Measurements from ENCODE around the gene ATP2A1.

The ATP2A1 gene

GRCh38 chr16:28904828-28905227, 26.5 kb downstream of the ATP2A1 start:
- Histone ChIP-seq H3K79me2 (ENCODE audit: insufficient read depth, low read length) (no peaks in the 10 kb centered on the region), H2AFZ (ENCODE audit: low read length) (no peak overlapping the region), H3K27ac (ENCODE audit: low read depth, low read length, poor library complexity, severe bottlenecking) (no peak overlapping the region), H3K9me3 (ENCODE audit: low read length) (no peaks in the 10 kb centered on the region), H3K4me3 (ENCODE audit: low read depth, low read length, poor library complexity, severe bottlenecking) (no peak overlapping the region), H3K27me3 (ENCODE audit: insufficient read depth, low read length) (no peaks in the 10 kb centered on the region), H3K9me2 (ENCODE audit: low read depth, low read length) (no peaks in the 10 kb centered on the region), H4K20me1 (ENCODE audit: insufficient read depth, low read length) (no peaks in the 10 kb centered on the region), H3K36me3 (ENCODE audit: insufficient read depth, low read length) (peaks cover 15% of the 10 kb centered on the region), H3F3A (ENCODE audit: insufficient read depth, low read length) (no peaks in the 10 kb centered on the region), H3K4me2 (ENCODE audit: low read length) (no peak overlapping the region), H3K4me1 (ENCODE audit: insufficient read depth, low read length, severe bottlenecking) (no peaks in the 10 kb centered on the region), H3K9ac (ENCODE audit: low read length) (no peak overlapping the region)
- no peak for TF ChIP-seq EZH2 (IDR thresholded peaks at IDR 0.05; ENCODE audit: borderline replicate concordance, low read length)
- no peak for TF ChIP-seq CTCF (IDR thresholded peaks at IDR 0.05; ENCODE audit: low read length)

- Histone ChIP-seq H3F3A (ENCODE audit: insufficient read depth, low read length) (no peaks in the 10 kb centered on the region), H3K9ac (ENCODE audit: low read length) (no peak overlapping the region), H3K79me2 (ENCODE audit: insufficient read depth, low read length) (no peaks in the 10 kb centered on the region), H3K27ac (ENCODE audit: low read depth, low read length, poor library complexity, severe bottlenecking) (no peak overlapping the region), H3K4me1 (ENCODE audit: insufficient read depth, low read length, severe bottlenecking) (peaks cover 4% of the 10 kb centered on the region), H2AFZ (ENCODE audit: low read length) (no peak overlapping the region), H4K20me1 (ENCODE audit: insufficient read depth, low read length) (no peaks in the 10 kb centered on the region), H3K36me3 (ENCODE audit: insufficient read depth, low read length) (peaks cover 15% of the 10 kb centered on the region), H3K4me2 (ENCODE audit: low read length) (no peak overlapping the region), H3K9me3 (ENCODE audit: low read length) (no peaks in the 10 kb centered on the region), H3K4me3 (ENCODE audit: low read depth, low read length, poor library complexity, severe bottlenecking) (no peak overlapping the region), H3K27me3 (ENCODE audit: insufficient read depth, low read length) (no peaks in the 10 kb centered on the region), H3K9me2 (ENCODE audit: low read depth, low read length) (no peaks in the 10 kb centered on the region)
- TF ChIP-seq EZH2 (IDR thresholded peaks at IDR 0.05; ENCODE audit: borderline replicate concordance, low read length) (no peak), CTCF (IDR thresholded peaks at IDR 0.05; ENCODE audit: low read length) (no peak)
These were observed 27.0 kb downstream of the ATP2A1 start for GRCh38 chr16:28905229-28905754.

GRCh38 chr16:28905800-28906372, 27.6 kb downstream of the ATP2A1 start:
- Histone ChIP-seq H3K9ac (ENCODE audit: low read length) (no peak overlapping the region), H3K27ac (ENCODE audit: low read depth, low read length, poor library complexity, severe bottlenecking) (no peak overlapping the region), H2AFZ (ENCODE audit: low read length) (no peak overlapping the region), H3K9me3 (ENCODE audit: low read length) (no peaks in the 10 kb centered on the region), H3K79me2 (ENCODE audit: insufficient read depth, low read length) (no peaks in the 10 kb centered on the region), H3K4me1 (ENCODE audit: insufficient read depth, low read length, severe bottlenecking) (peaks cover 10% of the 10 kb centered on the region), H3K27me3 (ENCODE audit: insufficient read depth, low read length) (no peaks in the 10 kb centered on the region), H4K20me1 (ENCODE audit: insufficient read depth, low read length) (no peaks in the 10 kb centered on the region), H3F3A (ENCODE audit: insufficient read depth, low read length) (no peaks in the 10 kb centered on the region), H3K36me3 (ENCODE audit: insufficient read depth, low read length) (peaks cover 15% of the 10 kb centered on the region), H3K4me2 (ENCODE audit: low read length) (no peak overlapping the region), H3K9me2 (ENCODE audit: low read depth, low read length) (no peaks in the 10 kb centered on the region), H3K4me3 (ENCODE audit: low read depth, low read length, poor library complexity, severe bottlenecking) (no peak overlapping the region)
- TF ChIP-seq EZH2 (IDR thresholded peaks at IDR 0.05; ENCODE audit: borderline replicate concordance, low read length), result no peak
- no peak for TF ChIP-seq CTCF (IDR thresholded peaks at IDR 0.05; ENCODE audit: low read length)
